Left lung (tissue), 10 donors: ENCODE data around the gene IL1R2. TPM values are rescaled to one million over a fixed set of nuclear protein-coding genes. Genes with fewer than 3 reads are reported as not detected.

ENCODE experiments used
- ATAC-seq: fragments of 200-7000 bp; cut with Tn5 transposase; one replicate; pipeline ENCODE4 v1.9.1; 2020; ENCODE audit warnings: moderate library complexity
- DNase-seq, 4 donors: peaks; one replicate each; pipeline ENCODE4 v3.0.0-alpha.2; 2013 to 2020
- H3K27ac ChIP-seq, 2 donors: fragments of 200-600 bp; sonication (generic) in 1 of 2; one replicate each; pipeline versions ENCODE4 v1.5.0 to v1.8.0; 2020 to 2021
- H3K27me3 ChIP-seq, 2 donors: fragments of 200-600 bp; sonication (generic) in 1 of 2; one replicate each; pipeline versions ENCODE4 v1.5.0 to v1.8.0; 2020 to 2021
- H3K36me3 ChIP-seq, 2 donors: fragments of 200-600 bp; sonication (generic) in 1 of 2; one replicate each; pipeline versions ENCODE4 v1.5.0 to v1.8.0; 2020 to 2021
- H3K4me1 ChIP-seq, 2 donors: fragments of 200-600 bp; one replicate each; pipeline ENCODE4 v1.8.0; 2021
- H3K4me3 ChIP-seq, 2 donors: fragments of 200-600 bp; sonication (generic) in 1 of 2; one replicate each; pipeline versions ENCODE4 v1.5.0 to v1.8.0; 2020 to 2021; ENCODE audit warnings: mild to moderate bottlenecking in 1 of 2
- H3K9me3 ChIP-seq, 2 donors: fragments of 200-600 bp; sonication (generic) in 1 of 2; one replicate each; pipeline versions ENCODE4 v1.5.0 to v1.8.0; 2020 to 2021
- intact Hi-C, 2 donors: fragments of 100-400 bp; cut with DNase I; formaldehyde crosslinking; loops; one replicate each; pipeline versions ENCODE4 v1.11.2 to v1.14.2; 2022
- polyA plus RNA-seq, 6 donors: library from polyadenylated mRNA; unstranded; fragments of 120-200 nt; gene quantifications; one replicate each; pipeline ENCODE4 v1.2.1, GENCODE V29; 2013; ENCODE audit not compliant: insufficient read length in 6 of 6
- total RNA-seq, 2 donors: library from RNA; stranded (reverse); fragmentation: NEBNext Ultra II Directional; extraction: Animal tissue kit (Norgen Biotek cat#: 25700); gene quantifications; one replicate each; pipeline ENCODE4 v1.2.1, GENCODE V29; 2021
- TF ChIP-seq, protein P1 (sequence below), 2 donors: fragments of 200-600 bp; sonication (generic) in 1 of 2; IDR thresholded peaks; one replicate each; pipeline versions ENCODE4 v1.5.0 to v1.8.0; 2021; ENCODE audit warnings: antibody characterized with exemption in 2 of 2
- donor health status: DM: no; HTN: yes; CAD: no.
- donor health status: DM: no; HTN: no; CAD: no.

Gene IL1R2
- total and polyA plus RNA-seq, 8 donors, result 0.52 to 195 (median 0.80) TPM

- intact Hi-C loops, result loop anchor here in 1 of 2 donors (10.0 kb wide), 1 partner anchor 416 kb away; no protein-coding TSS in a partner anchor
- no peak overlapping the region for H3K4me3 ChIP-seq
- H3K9me3 ChIP-seq, result no peaks in the 10 kb centered on the region
- no peaks in the 10 kb centered on the region for H3K27me3 ChIP-seq
- no peak for ATAC-seq
- TF ChIP-seq, protein P1, sequence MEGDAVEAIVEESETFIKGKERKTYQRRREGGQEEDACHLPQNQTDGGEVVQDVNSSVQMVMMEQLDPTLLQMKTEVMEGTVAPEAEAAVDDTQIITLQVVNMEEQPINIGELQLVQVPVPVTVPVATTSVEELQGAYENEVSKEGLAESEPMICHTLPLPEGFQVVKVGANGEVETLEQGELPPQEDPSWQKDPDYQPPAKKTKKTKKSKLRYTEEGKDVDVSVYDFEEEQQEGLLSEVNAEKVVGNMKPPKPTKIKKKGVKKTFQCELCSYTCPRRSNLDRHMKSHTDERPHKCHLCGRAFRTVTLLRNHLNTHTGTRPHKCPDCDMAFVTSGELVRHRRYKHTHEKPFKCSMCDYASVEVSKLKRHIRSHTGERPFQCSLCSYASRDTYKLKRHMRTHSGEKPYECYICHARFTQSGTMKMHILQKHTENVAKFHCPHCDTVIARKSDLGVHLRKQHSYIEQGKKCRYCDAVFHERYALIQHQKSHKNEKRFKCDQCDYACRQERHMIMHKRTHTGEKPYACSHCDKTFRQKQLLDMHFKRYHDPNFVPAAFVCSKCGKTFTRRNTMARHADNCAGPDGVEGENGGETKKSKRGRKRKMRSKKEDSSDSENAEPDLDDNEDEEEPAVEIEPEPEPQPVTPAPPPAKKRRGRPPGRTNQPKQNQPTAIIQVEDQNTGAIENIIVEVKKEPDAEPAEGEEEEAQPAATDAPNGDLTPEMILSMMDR (IDR thresholded peaks at IDR 0.05), result no peak
- DNase-seq, result no peak
- H3K4me1 ChIP-seq, result peaks cover 9 to 35% of the 10 kb centered on the region in 2 donors
- H3K36me3 ChIP-seq, result peaks cover 0 to 96% of the 10 kb centered on the region in 2 donors
- H3K27ac ChIP-seq, result no peak overlapping the region
Measured at GRCh38 chr2:102018823-102019445, 27.2 kb downstream of the IL1R2 start.

DNA sequence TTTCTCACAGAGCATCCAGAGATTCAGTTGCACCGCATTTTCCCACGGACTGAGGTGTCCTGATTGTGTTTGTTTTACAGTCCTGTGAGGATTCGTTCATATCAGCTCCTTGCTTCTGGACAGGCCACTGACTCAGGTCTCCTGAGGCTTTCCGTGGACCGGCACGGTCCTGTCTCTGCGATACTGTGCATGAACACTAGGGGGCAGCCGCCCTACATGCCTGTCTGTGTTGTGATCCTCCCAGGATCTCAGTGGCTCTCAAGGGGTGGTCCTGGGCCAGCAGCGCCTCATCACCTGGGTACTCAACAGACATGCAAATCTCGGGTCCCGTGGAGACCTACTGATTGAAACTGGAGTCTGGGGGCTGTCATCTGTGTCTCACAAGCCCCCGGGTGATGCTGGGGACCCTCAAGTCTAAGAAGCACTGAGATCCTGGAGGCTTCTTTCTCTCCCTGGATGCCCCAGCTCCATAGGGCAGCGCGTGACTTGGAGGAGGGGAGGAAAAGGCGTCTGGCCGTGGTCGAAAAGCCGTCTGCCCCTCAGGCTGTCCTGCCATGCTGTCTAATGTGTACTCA lies 28.9 kb downstream of the IL1R2 start:
- intact Hi-C loops, result loop anchor here in 1 of 2 donors (10.0 kb wide), 1 partner anchor 124 kb away; the partner anchor contains the start of gene IL1R1
- peaks cover 9 to 41% of the 10 kb centered on the region in 2 donors for H3K4me1 ChIP-seq
- H3K36me3 ChIP-seq, result peaks cover 0 to 98% of the 10 kb centered on the region in 2 donors
- TF ChIP-seq, protein P1 (IDR thresholded peaks at IDR 0.05), result peak; percentile 95 to 99
- H3K27ac ChIP-seq, result peak overlapping the region; percentile 18 to 39
- peak; percentile 85 to 90 (median 87) for DNase-seq
- ATAC-seq, result peak; percentile 98
- no peaks in the 10 kb centered on the region for H3K27me3 ChIP-seq
- H3K4me3 ChIP-seq, result no peak overlapping the region
- no peaks in the 10 kb centered on the region for H3K9me3 ChIP-seq

- Histone ChIP-seq H3K36me3 (peaks cover 0 to 98% of the 10 kb centered on the region in 2 donors), H3K4me3 (no peak overlapping the region), H3K9me3 (no peaks in the 10 kb centered on the region), H3K4me1 (peaks cover 9 to 47% of the 10 kb centered on the region in 2 donors), H3K27ac (peak overlapping the region; percentile 38 to 39), H3K27me3 (no peaks in the 10 kb centered on the region)
- TF ChIP-seq, protein P1 (IDR thresholded peaks at IDR 0.05), result no peak
- DNase-seq, result peak in 2 of 4 donors; percentile 55 to 62
- peak; percentile 17 for ATAC-seq
- intact Hi-C loops, result loop anchor here in 1 of 2 donors (10.0 kb wide), 1 partner anchor 123 kb away; the partner anchor contains the start of gene IL1R1
Measured at GRCh38 chr2:102021779-102022178, 30.0 kb downstream of the IL1R2 start.

- peak overlapping the region in 1 of 2 donors; percentile 38 for H3K27ac ChIP-seq
- no peak for DNase-seq
- no peak for ATAC-seq
- intact Hi-C loops, result loop anchor here in 1 of 2 donors (10.0 kb wide), 1 partner anchor 122 kb away; the partner anchor contains the start of gene IL1R1
- H3K36me3 ChIP-seq, result peaks cover 0 to 98% of the 10 kb centered on the region in 2 donors
- no peaks in the 10 kb centered on the region for H3K9me3 ChIP-seq
- no peak overlapping the region for H3K4me3 ChIP-seq
- TF ChIP-seq, protein P1 (IDR thresholded peaks at IDR 0.05), result no peak
- H3K27me3 ChIP-seq, result no peaks in the 10 kb centered on the region
- peaks cover 9 to 58% of the 10 kb centered on the region in 2 donors for H3K4me1 ChIP-seq
Measured at GRCh38 chr2:102022884-102023539, 31.3 kb downstream of the IL1R2 start.
